ENCODE results near the gene CRACR2A. TPM values are rescaled to one million over a fixed set of nuclear protein-coding genes. Genes with fewer than 3 reads are reported as not detected.

Gene CRACR2A
- total and polyA plus RNA-seq, 10 of the 15 experiments (the other 5 are each of a cell fraction or from before 2014, with no cell fraction given) = 2.1 to 18.0 (median 13.2) TPM

DNA sequence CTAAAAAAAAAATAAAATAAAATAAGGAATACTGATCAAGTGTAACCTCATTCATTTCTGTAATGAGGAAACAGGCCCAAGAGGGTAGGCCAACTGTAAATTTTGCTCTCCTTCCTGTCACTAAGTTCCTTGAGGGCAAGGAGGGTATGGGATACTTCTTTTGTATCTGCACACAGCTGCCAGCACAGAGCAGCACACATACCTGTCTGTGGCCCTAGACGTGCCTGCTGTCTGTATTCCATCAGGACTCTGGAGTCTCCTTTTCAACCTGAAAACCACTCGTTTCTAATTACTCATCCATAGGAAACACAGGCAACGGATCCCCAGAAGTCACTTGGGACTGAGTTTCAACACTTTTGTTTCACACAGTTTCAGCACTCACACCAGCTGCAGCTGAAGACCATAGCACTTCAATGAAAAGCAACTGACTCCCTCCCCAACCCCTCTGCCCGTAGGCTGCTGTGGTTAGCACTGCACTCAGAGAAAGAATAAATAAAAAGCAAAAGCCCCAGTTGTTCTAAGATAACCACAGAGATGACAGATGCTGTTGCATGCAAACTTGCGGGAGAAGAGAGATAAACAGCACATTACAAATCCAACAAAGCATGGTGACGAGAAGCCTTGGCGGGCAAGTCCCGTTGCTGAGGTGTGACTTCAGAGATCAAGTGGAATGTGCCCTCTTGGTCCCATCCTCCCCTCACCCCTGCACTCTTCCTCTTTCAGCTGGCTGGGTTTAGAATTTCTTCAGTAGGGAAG lies 24.9 kb downstream of the CRACR2A start (continued):
- TF ChIP-seq MYC (IDR thresholded peaks at IDR 0.05; ENCODE audit: insufficient read depth, insufficient read length, insufficient replicate concordance, low read length, severe bottlenecking) (no peak), BHLHE40 (IDR thresholded peaks at IDR 0.05; ENCODE audit: borderline replicate concordance in 1 of 2, low read depth in 2 of 2, low read length in 1 of 2) (peak; percentile 46 to 73; a peak in 3 of 4 replicates), BCL11A (IDR thresholded peaks at IDR 0.05; ENCODE audit: low read depth, low read length) (peak; percentile 62; the same call in 1 of the 2 replicates), RAD51 (IDR thresholded peaks at IDR 0.05) (no peak), GABPA (IDR thresholded peaks at IDR 0.05; ENCODE audit: low read depth) (no peak), CHD1 (IDR thresholded peaks at IDR 0.05; ENCODE audit: low read depth, low read length) (no peak), STAT1 (conservative IDR thresholded peaks at IDR 0.05) (no peak), WRNIP1 (IDR thresholded peaks at IDR 0.05; ENCODE audit: borderline replicate concordance, low read depth, low read length) (no peak), NR2C1 (IDR thresholded peaks at IDR 0.05) (no peak), TBL1XR1 (IDR thresholded peaks at IDR 0.05; ENCODE audit: low read depth, low read length) (no peak), TAF1 (IDR thresholded peaks at IDR 0.05; ENCODE audit: borderline replicate concordance, low read depth, low read length) (no peak), NFIC (IDR thresholded peaks at IDR 0.05; ENCODE audit: low read depth, low read length) (0 out of 2 replicates have a peak, but pooled peaks have one; percentile 42), FOXM1 (IDR thresholded peaks at IDR 0.05; ENCODE audit: low read depth, low read length) (no peak), ESRRA (IDR thresholded peaks at IDR 0.05; ENCODE audit: low read length) (no peak)
- TF ChIP-seq, protein P1, sequence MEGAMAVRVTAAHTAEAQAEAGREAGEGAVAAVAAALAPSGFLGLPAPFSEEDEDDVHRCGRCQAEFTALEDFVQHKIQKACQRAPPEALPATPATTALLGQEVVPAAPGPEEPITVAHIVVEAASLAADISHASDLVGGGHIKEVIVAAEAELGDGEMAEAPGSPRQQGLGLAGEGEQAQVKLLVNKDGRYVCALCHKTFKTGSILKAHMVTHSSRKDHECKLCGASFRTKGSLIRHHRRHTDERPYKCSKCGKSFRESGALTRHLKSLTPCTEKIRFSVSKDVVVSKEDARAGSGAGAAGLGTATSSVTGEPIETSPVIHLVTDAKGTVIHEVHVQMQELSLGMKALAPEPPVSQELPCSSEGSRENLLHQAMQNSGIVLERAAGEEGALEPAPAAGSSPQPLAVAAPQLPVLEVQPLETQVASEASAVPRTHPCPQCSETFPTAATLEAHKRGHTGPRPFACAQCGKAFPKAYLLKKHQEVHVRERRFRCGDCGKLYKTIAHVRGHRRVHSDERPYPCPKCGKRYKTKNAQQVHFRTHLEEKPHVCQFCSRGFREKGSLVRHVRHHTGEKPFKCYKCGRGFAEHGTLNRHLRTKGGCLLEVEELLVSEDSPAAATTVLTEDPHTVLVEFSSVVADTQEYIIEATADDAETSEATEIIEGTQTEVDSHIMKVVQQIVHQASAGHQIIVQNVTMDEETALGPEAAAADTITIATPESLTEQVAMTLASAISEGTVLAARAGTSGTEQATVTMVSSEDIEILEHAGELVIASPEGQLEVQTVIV (IDR thresholded peaks at IDR 0.05; ENCODE audit: borderline replicate concordance, partially characterized antibody) = no peak
- TF ChIP-seq, protein P2, sequence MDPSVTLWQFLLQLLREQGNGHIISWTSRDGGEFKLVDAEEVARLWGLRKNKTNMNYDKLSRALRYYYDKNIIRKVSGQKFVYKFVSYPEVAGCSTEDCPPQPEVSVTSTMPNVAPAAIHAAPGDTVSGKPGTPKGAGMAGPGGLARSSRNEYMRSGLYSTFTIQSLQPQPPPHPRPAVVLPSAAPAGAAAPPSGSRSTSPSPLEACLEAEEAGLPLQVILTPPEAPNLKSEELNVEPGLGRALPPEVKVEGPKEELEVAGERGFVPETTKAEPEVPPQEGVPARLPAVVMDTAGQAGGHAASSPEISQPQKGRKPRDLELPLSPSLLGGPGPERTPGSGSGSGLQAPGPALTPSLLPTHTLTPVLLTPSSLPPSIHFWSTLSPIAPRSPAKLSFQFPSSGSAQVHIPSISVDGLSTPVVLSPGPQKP (IDR thresholded peaks at IDR 0.05; ENCODE audit: low read depth, low read length) = no peak
- TF ChIP-seq, protein P3, sequence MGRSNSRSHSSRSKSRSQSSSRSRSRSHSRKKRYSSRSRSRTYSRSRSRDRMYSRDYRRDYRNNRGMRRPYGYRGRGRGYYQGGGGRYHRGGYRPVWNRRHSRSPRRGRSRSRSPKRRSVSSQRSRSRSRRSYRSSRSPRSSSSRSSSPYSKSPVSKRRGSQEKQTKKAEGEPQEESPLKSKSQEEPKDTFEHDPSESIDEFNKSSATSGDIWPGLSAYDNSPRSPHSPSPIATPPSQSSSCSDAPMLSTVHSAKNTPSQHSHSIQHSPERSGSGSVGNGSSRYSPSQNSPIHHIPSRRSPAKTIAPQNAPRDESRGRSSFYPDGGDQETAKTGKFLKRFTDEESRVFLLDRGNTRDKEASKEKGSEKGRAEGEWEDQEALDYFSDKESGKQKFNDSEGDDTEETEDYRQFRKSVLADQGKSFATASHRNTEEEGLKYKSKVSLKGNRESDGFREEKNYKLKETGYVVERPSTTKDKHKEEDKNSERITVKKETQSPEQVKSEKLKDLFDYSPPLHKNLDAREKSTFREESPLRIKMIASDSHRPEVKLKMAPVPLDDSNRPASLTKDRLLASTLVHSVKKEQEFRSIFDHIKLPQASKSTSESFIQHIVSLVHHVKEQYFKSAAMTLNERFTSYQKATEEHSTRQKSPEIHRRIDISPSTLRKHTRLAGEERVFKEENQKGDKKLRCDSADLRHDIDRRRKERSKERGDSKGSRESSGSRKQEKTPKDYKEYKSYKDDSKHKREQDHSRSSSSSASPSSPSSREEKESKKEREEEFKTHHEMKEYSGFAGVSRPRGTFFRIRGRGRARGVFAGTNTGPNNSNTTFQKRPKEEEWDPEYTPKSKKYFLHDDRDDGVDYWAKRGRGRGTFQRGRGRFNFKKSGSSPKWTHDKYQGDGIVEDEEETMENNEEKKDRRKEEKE (IDR thresholded peaks at IDR 0.05) = no peak
- TF ChIP-seq, protein P4, sequence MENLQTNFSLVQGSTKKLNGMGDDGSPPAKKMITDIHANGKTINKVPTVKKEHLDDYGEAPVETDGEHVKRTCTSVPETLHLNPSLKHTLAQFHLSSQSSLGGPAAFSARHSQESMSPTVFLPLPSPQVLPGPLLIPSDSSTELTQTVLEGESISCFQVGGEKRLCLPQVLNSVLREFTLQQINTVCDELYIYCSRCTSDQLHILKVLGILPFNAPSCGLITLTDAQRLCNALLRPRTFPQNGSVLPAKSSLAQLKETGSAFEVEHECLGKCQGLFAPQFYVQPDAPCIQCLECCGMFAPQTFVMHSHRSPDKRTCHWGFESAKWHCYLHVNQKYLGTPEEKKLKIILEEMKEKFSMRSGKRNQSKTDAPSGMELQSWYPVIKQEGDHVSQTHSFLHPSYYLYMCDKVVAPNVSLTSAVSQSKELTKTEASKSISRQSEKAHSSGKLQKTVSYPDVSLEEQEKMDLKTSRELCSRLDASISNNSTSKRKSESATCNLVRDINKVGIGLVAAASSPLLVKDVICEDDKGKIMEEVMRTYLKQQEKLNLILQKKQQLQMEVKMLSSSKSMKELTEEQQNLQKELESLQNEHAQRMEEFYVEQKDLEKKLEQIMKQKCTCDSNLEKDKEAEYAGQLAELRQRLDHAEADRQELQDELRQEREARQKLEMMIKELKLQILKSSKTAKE (IDR thresholded peaks at IDR 0.05; ENCODE audit: low read depth, poor library complexity, severe bottlenecking) = no peak
- TF ChIP-seq, protein P5, sequence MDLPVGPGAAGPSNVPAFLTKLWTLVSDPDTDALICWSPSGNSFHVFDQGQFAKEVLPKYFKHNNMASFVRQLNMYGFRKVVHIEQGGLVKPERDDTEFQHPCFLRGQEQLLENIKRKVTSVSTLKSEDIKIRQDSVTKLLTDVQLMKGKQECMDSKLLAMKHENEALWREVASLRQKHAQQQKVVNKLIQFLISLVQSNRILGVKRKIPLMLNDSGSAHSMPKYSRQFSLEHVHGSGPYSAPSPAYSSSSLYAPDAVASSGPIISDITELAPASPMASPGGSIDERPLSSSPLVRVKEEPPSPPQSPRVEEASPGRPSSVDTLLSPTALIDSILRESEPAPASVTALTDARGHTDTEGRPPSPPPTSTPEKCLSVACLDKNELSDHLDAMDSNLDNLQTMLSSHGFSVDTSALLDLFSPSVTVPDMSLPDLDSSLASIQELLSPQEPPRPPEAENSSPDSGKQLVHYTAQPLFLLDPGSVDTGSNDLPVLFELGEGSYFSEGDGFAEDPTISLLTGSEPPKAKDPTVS (IDR thresholded peaks at IDR 0.05; ENCODE audit: low read depth, low read length) = no peak

All from GM12878 (cell line).